K562 (cell line): ENCODE data around the gene ZNRF3. TPM values are rescaled to one million over a fixed set of nuclear protein-coding genes. Genes with fewer than 3 reads are reported as not detected.

Experiments used
- BHLHE40 ChIP-seq: IDR thresholded peaks from 2 replicates; pipeline ENCODE4 v1.6.1; 2011; ENCODE audit warnings: low read length, improper control_type of control experiment
- BMI1 ChIP-seq: fragments of 150-350 bp; IDR thresholded peaks from 2 replicates; pipeline ENCODE4 v1.6.1; 2014; ENCODE audit warnings: low read length
- CBFA2T2 ChIP-seq: fragments of 450-650 bp; conservative IDR thresholded peaks from 2 replicates; pipeline ENCODE4 v1.6.1; 2017; ENCODE audit warnings: mild to moderate bottlenecking
- CHD2 ChIP-seq: IDR thresholded peaks from 2 replicates; pipeline ENCODE4 v1.6.1; 2011; ENCODE audit warnings: low read depth, low read length
- ERF ChIP-seq: fragments of 450-650 bp; formaldehyde crosslinking; IDR thresholded peaks from 2 replicates; pipeline ENCODE4 v1.4.0; 2020; ENCODE audit warnings: mild to moderate bottlenecking, mixed read lengths
- GMEB1 ChIP-seq: fragments of 250-450 bp; sonication (Bioruptor Pico); IDR thresholded peaks from 2 replicates; pipeline ENCODE4 v1.4.0; 2020; ENCODE audit warnings: mild to moderate bottlenecking
- HDAC1 ChIP-seq, 2 experiments: fragments of 450-650 bp; IDR thresholded peaks; 2 replicates each; pipeline ENCODE4 v1.6.1; 2016 to 2017; ENCODE audit warnings: inconsistent platforms in 1 of 2, mild to moderate bottlenecking in 1 of 2, moderate library complexity in 1 of 2
- KLF16 ChIP-seq: IDR thresholded peaks from 2 replicates; pipeline ENCODE4 v1.6.1; 2016; ENCODE audit warnings: antibody characterized with exemption
- MTF1 ChIP-seq: fragments of 250-450 bp; sonication (Bioruptor Pico); IDR thresholded peaks from 2 replicates; pipeline ENCODE4 v1.9.0; 2021; ENCODE audit warnings: moderate library complexity, mild to moderate bottlenecking, inconsistent platforms, borderline replicate concordance
- NCOA2 ChIP-seq, 2 experiments: fragments of 450-650 bp; IDR thresholded peaks; 2 replicates each; pipeline ENCODE4 v1.6.1; 2018; ENCODE audit warnings: mild to moderate bottlenecking in 2 of 2, moderate library complexity in 1 of 2; ENCODE audit not compliant: partially characterized antibody in 2 of 2
- NR0B1 ChIP-seq: fragments of 450-650 bp; IDR thresholded peaks from one replicate; pipeline ENCODE4 v1.6.1; 2018; ENCODE audit warnings: mild to moderate bottlenecking, moderate library complexity; ENCODE audit not compliant: partially characterized antibody
- PBX2 ChIP-seq, 2 experiments: IDR thresholded peaks in 1 of 2; conservative IDR thresholded peaks in 1 of 2; 2 replicates each; pipeline ENCODE4 v1.6.1; 2016; ENCODE audit warnings: low read depth in 2 of 2, mild to moderate bottlenecking in 1 of 2, missing compliant biosample characterization in 1 of 2, missing genetic modification characterization in 1 of 2, moderate library complexity in 1 of 2
- PHTF2 ChIP-seq: fragments of 250-450 bp; sonication (Bioruptor Pico); IDR thresholded peaks from 2 replicates; pipeline ENCODE4 v1.5.0; 2021; ENCODE audit warnings: mild to moderate bottlenecking
- SAFB ChIP-seq: fragments of 200-400 bp; formaldehyde crosslinking; IDR thresholded peaks from 2 replicates; pipeline ENCODE4 v1.6.1; 2017; ENCODE audit warnings: low read depth, low read length, borderline replicate concordance
- TAF7 ChIP-seq: fragments of 450-650 bp; IDR thresholded peaks from 2 replicates; pipeline ENCODE4 v1.6.1; 2016; ENCODE audit warnings: missing genetic modification characterization, missing compliant biosample characterization
- THRAP3 ChIP-seq: fragments of 450-650 bp; IDR thresholded peaks from 2 replicates; pipeline ENCODE4 v1.6.1; 2016; ENCODE audit warnings: mild to moderate bottlenecking, inconsistent platforms, borderline replicate concordance
- WHSC1 ChIP-seq: IDR thresholded peaks from one replicate; pipeline ENCODE4 v1.6.1; 2012; ENCODE audit warnings: low read length, control low read depth, inconsistent platforms
- ZFP36 ChIP-seq: fragments of 150-350 bp; IDR thresholded peaks from 2 replicates; pipeline ENCODE4 v1.6.1; 2018; ENCODE audit warnings: low read length, low read depth; ENCODE audit not compliant: partially characterized antibody
- ZNF592 ChIP-seq: fragments of 450-650 bp; IDR thresholded peaks from 2 replicates; pipeline ENCODE4 v1.6.1; 2017; ENCODE audit warnings: antibody characterized with exemption, mild to moderate bottlenecking
- polyA plus RNA-seq, 8 experiments: library from polyadenylated mRNA; depleted of rRNA in 4 of 8; stranded (reverse) in 5 of 8; unstranded in 3 of 8; fragments of >200 nt; fragmentation: Nextera tagmentation in 2 of 8; fragmentation: Illumina TruSeq in 1 of 8; extraction: Ambion mirVana in 2 of 8; extraction: Trizol in 1 of 8; gene quantifications; 2 replicates each; pipeline versions ENCODE4 v1.2.1 to v1.2.3, GENCODE V29; 2011 to 2014; ENCODE audit warnings: inconsistent platforms in 1 of 8, missing spikeins in 1 of 8
- total RNA-seq, 7 experiments: library from RNA; depleted of rRNA in 6 of 7; stranded (reverse); fragments of >200 nt in 6 of 7; fragmentation: Illumina TruSeq in 2 of 7; extraction: Trizol in 2 of 7; gene quantifications; 2 replicates each; pipeline versions ENCODE4 v1.2.1 to v1.2.3, GENCODE V29; 2011 to 2021; ENCODE audit warnings: low replicate concordance in 1 of 7

ZNRF3 gene
- total and polyA plus RNA-seq, 9 of the 15 experiments (the other 6 are each of a cell fraction or from before 2014, with no cell fraction given), result 0.41 to 5.9 (median 1.7) TPM

- TF ChIP-seq PBX2 (CRISPR knock-in tag; IDR thresholded peaks at IDR 0.05; ENCODE audit: low read depth), result no peak
- no peak for TF ChIP-seq PBX2 (tag; conservative IDR thresholded peaks at IDR 0.05; ENCODE audit: low read depth)
- TF ChIP-seq HDAC1 (IDR thresholded peaks at IDR 0.05), result no peak
- TF ChIP-seq BHLHE40, result peak; percentile 33; the same call in 1 of the 2 replicates
- TF ChIP-seq CBFA2T2, result no peak
- no peak for TF ChIP-seq NCOA2 (IDR thresholded peaks at IDR 0.05; ENCODE audit: partially characterized antibody in 2 of 2)
- no peak for TF ChIP-seq NR0B1
- no peak for TF ChIP-seq ERF (CRISPR knock-in tag)
- no peak for TF ChIP-seq ZNF592
- TF ChIP-seq MTF1 (CRISPR knock-in tag), result no peak
- TF ChIP-seq TAF7 (tag), result no peak
- TF ChIP-seq ZFP36, result no peak
- no peak for TF ChIP-seq WHSC1
- TF ChIP-seq BMI1, result no peak
- TF ChIP-seq KLF16, result no peak
- TF ChIP-seq CHD2, result no peak
- TF ChIP-seq PHTF2 (CRISPR knock-in tag), result no peak
- TF ChIP-seq THRAP3, result no peak
- TF ChIP-seq SAFB, result no peak
- TF ChIP-seq GMEB1 (CRISPR knock-in tag), result no peak
Measured at GRCh38 chr22:29083933-29084591, 200.7 kb downstream of the ZNRF3 start (continued).
